Activated naive CD8-positive, alpha-beta T cell treated with anti-CD3 and anti-CD28 coated beads for 36 hours (primary cell): ENCODE measurements around the gene PCSK5. TPM values are rescaled to one million over a fixed set of nuclear protein-coding genes. Genes with fewer than 3 reads are reported as not detected.

Experiments
- DNase-seq: peaks from one replicate; pipeline ENCODE4 v3.0.0; 2021
- H3K27ac Mint-ChIP-seq: one replicate; pipeline ENCODE4 v1.8.0; 2022; ENCODE audit warnings: mild to moderate bottlenecking, moderate library complexity, mixed read lengths
- H3K27me3 Mint-ChIP-seq: one replicate; pipeline ENCODE4 v1.8.0; 2022; ENCODE audit warnings: mild to moderate bottlenecking, mixed read lengths
- H3K36me3 Mint-ChIP-seq: one replicate; pipeline ENCODE4 v1.8.0; 2021; ENCODE audit warnings: mild to moderate bottlenecking, mixed read lengths
- H3K4me1 Mint-ChIP-seq: one replicate; pipeline ENCODE4 v1.8.0; 2021; ENCODE audit warnings: mixed read lengths
- H3K4me3 Mint-ChIP-seq: one replicate; pipeline ENCODE4 v1.8.0; 2022; ENCODE audit warnings: mild to moderate bottlenecking, moderate library complexity, mixed read lengths
- H3K9me3 Mint-ChIP-seq: one replicate; pipeline ENCODE4 v1.8.0; 2022; ENCODE audit warnings: mixed read lengths
- total RNA-seq, 2 experiments: library from RNA; stranded (reverse); gene quantifications; one replicate each; pipeline ENCODE4 v1.2.3, GENCODE V29; 2021

Gene PCSK5
- total RNA-seq, 2 experiments from 2014 or later: 5.3 to 5.5 TPM

DNA sequence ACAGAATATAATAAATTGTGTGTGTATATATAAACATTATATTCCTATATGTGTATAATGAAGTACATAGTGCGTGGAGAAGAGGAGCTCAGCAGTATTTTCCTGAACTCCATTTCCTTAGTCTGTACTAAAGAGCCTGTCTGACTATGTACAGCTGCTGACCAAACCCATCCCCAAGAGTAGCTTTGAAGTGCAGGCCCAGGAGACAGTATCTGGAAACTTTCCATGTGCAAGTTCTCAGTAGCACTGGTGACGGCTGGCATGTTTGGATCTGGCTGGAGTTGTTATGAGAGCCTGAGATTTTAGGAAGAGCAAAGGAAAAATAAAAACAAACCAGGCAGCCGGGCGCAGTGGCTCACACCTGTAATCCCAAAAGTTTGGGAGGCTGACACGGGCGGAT, 259.5 kb downstream of the PCSK5 start:
- no peaks in the 10 kb centered on the region for H3K27me3 Mint-ChIP-seq
- DNase-seq: no peak
- H3K36me3 Mint-ChIP-seq: no peaks in the 10 kb centered on the region
- no peak overlapping the region for H3K4me3 Mint-ChIP-seq
- no peaks in the 10 kb centered on the region for H3K9me3 Mint-ChIP-seq
- H3K4me1 Mint-ChIP-seq: no peaks in the 10 kb centered on the region
- no peak overlapping the region for H3K27ac Mint-ChIP-seq

DNA sequence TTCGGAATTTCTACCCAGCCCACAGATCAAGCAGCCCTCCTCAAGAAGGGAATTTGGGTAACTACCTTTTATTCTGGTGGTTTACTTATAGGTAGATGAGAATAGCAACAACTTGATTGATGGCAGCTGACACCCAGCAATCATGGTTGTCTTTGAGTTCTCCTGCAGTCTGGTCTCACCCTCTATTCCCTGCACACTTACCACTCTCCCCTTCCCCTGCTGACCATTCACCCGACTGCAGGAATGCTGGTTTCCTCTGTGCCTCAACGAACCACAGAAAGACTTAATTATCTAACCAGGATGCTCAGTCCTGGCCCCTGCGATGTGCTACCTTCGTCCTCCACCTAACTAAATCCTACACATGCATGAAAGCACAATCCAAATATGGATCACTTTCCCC, 260.8 kb downstream of the PCSK5 start:
- Mint-ChIP-seq H3K4me1 (no peaks in the 10 kb centered on the region), H3K4me3 (no peak overlapping the region), H3K27me3 (no peaks in the 10 kb centered on the region), H3K27ac (no peak overlapping the region), H3K36me3 (no peaks in the 10 kb centered on the region), H3K9me3 (no peaks in the 10 kb centered on the region)
- no peak for DNase-seq

DNA sequence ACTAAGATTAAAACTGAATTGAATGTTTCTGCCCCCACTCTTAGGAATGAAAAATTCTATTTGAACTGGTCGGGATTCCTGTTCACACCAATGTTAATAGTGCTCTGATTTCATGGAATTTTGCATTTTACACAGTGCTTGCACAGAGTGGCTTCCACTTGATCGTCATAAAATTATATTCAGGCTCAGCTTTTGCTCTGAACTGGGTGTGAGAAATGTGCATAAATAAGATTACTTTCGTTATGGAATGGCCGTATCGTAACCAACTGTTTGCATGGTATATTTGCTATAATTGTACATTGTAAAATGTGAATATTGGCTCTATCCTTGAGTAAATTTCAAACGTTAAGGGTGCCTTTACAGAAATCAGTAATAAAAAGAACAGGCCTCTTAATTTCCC, 262.9 kb downstream of the PCSK5 start:
- DNase-seq: no peak
- Mint-ChIP-seq H3K9me3 (no peaks in the 10 kb centered on the region), H3K36me3 (peaks cover 6% of the 10 kb centered on the region), H3K4me3 (no peak overlapping the region), H3K4me1 (no peaks in the 10 kb centered on the region), H3K27ac (no peak overlapping the region), H3K27me3 (no peaks in the 10 kb centered on the region)

DNA sequence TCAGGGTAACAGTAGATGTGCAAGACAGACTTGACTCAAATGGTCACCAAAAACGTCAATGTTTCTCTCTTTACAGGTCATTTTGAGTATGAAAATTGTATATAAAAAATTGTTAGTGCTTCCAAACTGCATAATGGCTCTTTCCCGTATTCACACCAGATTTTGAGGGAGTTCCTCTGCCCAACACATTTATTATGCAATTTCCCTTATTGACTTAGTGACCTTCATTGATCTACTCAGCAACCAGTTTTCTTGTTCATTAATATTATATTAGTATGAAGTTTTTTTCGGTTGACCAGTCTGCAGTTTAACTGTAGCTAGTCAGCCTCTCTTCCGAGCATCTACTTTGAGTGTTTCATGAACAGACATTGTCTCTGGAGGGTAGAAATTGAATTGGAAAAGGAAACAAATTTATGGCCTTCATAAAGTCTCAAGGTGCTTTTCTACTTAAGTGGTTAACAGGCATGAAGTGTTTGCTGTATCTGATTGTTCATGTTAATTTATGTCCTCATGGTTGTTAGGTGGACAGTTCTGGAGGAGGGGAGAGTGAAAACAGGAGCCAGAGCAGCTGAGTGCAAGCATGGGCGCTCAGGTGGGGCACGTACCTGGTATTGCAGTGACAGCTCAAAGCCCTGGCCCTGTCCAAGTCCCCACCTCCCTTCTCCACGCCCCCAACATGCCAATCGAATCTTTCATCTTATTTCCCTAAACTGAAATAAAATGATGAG, 263.6 kb downstream of the PCSK5 start:
- no peak overlapping the region for H3K4me3 Mint-ChIP-seq
- no peak for DNase-seq
- no peaks in the 10 kb centered on the region for H3K9me3 Mint-ChIP-seq
- H3K27ac Mint-ChIP-seq: no peak overlapping the region
- peaks cover 6% of the 10 kb centered on the region for H3K36me3 Mint-ChIP-seq
- H3K4me1 Mint-ChIP-seq: no peaks in the 10 kb centered on the region
- H3K27me3 Mint-ChIP-seq: no peaks in the 10 kb centered on the region

DNA sequence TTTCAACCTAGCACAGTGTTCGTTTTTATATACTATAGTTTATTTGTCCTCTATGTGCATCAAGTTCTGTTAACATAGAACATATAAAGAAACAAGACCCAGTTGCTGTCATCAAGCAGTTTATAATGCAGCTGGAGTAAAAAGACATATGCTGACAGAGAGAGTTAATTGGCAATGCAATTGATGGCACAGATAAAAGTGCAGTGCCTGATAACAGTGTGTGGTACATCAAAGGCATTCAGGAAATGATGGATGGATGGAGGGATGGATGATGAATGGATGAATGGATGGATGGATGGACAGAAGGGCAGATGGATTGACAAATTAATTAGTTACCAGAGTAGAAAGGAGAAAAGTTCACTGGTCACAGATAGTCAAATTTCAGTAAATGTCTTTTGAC, 264.9 kb downstream of the PCSK5 start:
- Mint-ChIP-seq H3K36me3 (peaks cover 13% of the 10 kb centered on the region), H3K4me1 (no peaks in the 10 kb centered on the region), H3K4me3 (no peak overlapping the region), H3K27me3 (no peaks in the 10 kb centered on the region), H3K9me3 (no peaks in the 10 kb centered on the region), H3K27ac (no peak overlapping the region)
- DNase-seq: no peak

DNA sequence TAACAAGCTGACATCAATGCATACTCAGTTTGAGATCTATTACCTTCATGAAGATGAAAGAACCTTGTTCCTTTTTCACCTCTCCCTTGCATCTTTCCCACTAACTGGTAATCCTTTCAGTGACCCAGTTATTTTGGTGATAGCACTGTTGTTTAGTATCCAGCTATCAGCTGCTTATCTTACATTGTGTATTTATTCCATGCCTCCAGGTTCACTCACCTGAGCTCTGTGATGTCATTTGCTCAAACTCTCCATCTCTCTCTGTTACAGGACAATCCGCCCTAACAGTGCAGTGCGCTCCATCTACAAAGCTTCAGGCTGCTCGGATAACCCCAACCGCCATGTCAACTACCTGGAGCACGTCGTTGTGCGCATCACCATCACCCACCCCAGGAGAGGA, 268.2 kb downstream of the PCSK5 start:
- Mint-ChIP-seq H3K27ac (no peak overlapping the region), H3K36me3 (peaks cover 21% of the 10 kb centered on the region), H3K9me3 (no peaks in the 10 kb centered on the region), H3K4me1 (no peaks in the 10 kb centered on the region), H3K4me3 (no peak overlapping the region), H3K27me3 (no peaks in the 10 kb centered on the region)
- no peak for DNase-seq

DNA sequence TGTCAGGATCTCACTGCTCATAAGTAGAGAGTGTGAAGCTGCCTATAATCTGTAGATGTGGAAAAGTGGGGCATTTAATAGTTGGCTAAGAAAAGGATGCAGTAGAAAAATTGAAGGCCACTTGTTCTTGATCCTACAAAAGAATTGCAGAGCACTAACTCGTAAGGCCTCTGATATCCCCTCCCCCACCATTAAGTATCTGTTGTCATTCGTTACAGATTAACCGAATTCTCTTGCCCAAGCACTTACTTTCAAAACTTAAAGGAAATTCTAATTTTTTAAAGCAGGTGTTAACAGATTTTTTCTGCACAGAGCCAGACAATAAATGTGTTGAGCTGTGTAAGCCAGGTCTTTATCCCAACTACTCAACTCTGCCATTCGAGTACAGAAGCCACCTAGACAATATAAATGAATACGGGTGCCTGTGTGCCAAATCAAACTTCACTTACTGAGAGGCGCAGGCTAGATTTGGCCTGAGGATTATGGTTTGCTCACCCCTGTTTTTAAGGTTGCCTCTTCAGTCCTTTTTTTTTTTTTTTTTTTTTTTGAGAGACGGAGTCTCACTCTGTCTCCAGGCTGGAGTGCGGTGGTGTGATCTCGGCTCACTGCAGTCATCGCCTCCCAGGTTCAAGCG, 268.9 kb downstream of the PCSK5 start:
- no peaks in the 10 kb centered on the region for H3K9me3 Mint-ChIP-seq
- H3K4me1 Mint-ChIP-seq: no peaks in the 10 kb centered on the region
- no peak overlapping the region for H3K27ac Mint-ChIP-seq
- no peaks in the 10 kb centered on the region for H3K27me3 Mint-ChIP-seq
- H3K4me3 Mint-ChIP-seq: no peak overlapping the region
- no peak for DNase-seq
- peaks cover 21% of the 10 kb centered on the region for H3K36me3 Mint-ChIP-seq

DNA sequence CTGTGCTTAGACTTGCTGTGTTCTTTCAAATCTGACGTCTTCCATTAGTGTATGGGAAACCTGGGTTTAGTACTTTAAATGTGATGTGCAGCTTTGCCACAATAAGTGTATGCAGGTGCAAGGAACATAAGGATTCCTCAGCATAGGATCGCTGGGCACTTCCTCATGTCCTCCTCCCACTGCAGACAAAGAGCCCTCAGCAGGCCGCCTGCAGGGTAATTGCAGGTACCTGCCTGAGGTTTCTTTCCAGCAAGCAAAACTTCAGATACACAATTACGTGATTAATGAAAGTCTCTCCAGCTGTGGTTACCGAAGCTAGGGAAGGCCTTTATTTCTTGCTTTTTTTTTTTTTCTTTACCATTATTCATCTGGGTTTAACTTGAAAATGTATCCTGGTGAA, 270.6 kb downstream of the PCSK5 start:
- Mint-ChIP-seq H3K4me3 (no peak overlapping the region), H3K27me3 (no peaks in the 10 kb centered on the region), H3K36me3 (peaks cover 25% of the 10 kb centered on the region), H3K4me1 (no peaks in the 10 kb centered on the region), H3K9me3 (no peaks in the 10 kb centered on the region), H3K27ac (no peak overlapping the region)
- no peak for DNase-seq

DNA sequence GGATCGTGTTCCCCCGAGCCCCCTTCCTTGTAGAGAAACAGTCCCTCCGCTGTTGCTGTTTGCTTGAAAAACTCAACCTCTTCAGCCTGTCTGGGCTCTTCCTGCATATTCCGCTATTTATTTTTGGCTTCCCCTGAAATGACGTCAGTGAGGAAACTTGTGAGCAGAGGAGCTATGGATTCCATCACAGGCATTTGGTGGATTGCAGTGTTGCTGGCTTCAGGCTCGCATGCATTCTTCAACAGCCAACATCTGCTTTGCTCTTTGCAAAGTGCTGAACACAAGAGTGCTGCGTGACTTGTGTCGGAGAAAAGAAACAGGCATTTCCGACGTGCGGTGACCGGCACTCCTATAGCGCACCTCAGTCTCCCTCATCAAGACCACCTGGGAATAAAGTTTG, 271.1 kb downstream of the PCSK5 start:
- H3K36me3 Mint-ChIP-seq: peaks cover 24% of the 10 kb centered on the region
- no peaks in the 10 kb centered on the region for H3K4me1 Mint-ChIP-seq
- no peak overlapping the region for H3K4me3 Mint-ChIP-seq
- H3K9me3 Mint-ChIP-seq: no peaks in the 10 kb centered on the region
- no peak for DNase-seq
- H3K27ac Mint-ChIP-seq: no peak overlapping the region
- no peaks in the 10 kb centered on the region for H3K27me3 Mint-ChIP-seq

DNA sequence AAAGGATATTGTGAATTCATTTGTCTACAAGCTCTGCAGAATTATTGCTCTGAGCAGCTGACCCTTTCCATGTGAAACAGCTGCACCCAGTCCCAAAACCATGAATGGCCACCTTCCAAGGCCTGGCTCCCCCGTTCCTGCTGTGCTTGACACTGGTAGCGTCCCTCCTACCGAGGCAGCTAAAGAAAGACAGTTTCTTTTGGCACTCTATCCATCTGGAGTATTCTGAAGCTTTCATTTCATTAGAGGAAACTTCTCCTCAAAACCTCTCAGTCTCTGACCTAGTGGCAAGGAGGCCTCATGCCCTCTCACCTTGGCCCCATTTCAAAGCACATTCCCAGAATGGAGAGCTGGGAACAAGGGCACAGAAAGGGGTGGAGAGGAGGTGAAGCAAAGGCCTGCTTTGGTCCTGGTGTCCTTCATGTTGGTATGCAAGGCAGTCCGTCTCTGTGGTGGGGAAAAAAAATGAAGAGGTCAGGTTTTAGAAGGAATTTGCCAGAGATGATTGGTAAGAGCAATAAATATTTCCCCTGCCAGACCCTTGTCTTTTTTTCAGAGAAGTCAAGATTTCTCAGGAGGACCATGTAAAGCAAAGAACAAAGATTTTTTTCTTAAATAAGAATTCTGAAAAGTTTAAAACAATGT, 271.7 kb downstream of the PCSK5 start:
- no peaks in the 10 kb centered on the region for H3K27me3 Mint-ChIP-seq
- H3K4me3 Mint-ChIP-seq: no peak overlapping the region
- no peak overlapping the region for H3K27ac Mint-ChIP-seq
- H3K9me3 Mint-ChIP-seq: no peaks in the 10 kb centered on the region
- H3K36me3 Mint-ChIP-seq: peaks cover 19% of the 10 kb centered on the region
- peaks cover 5% of the 10 kb centered on the region for H3K4me1 Mint-ChIP-seq
- DNase-seq: no peak

DNA sequence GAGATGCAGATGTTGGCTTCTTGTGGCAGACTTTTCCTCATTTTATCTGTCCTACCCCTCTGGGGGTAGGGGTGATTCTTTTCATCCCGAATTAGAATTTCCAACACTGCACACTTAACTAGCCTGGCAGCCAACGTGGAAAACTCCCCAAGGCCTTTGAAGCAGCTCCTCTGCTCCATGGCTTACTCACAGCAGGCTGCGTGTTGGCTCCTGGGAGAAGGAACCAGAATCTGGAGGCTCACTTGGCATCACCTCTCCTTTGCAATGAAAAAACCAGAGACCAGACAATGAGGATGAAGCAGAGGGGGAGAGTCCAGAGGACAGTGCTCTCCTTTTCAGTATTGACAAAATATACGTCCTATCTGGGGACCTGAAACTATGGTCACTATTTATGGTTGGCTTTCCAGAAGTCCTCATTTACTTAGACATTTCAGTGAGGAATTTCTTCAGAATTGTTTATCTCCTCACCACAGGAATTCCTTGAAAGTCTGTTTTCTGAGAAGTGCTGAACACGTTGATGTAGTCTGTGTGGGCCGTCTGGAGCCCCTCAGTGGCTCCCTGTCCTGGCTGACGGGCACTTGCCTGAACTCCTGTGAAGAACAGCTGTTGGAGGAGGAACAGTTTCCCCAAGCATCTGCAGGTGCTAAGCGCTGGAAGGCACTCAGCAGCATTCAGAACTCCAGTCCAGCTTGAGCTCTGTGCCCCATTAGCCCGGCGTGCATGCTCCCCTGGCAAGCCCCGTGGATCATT, 272.5 kb downstream of the PCSK5 start:
- peaks cover 19% of the 10 kb centered on the region for H3K36me3 Mint-ChIP-seq
- H3K9me3 Mint-ChIP-seq: no peaks in the 10 kb centered on the region
- no peak overlapping the region for H3K4me3 Mint-ChIP-seq
- no peaks in the 10 kb centered on the region for H3K27me3 Mint-ChIP-seq
- no peak for DNase-seq
- H3K27ac Mint-ChIP-seq: no peak overlapping the region
- H3K4me1 Mint-ChIP-seq: peaks cover 5% of the 10 kb centered on the region

DNA sequence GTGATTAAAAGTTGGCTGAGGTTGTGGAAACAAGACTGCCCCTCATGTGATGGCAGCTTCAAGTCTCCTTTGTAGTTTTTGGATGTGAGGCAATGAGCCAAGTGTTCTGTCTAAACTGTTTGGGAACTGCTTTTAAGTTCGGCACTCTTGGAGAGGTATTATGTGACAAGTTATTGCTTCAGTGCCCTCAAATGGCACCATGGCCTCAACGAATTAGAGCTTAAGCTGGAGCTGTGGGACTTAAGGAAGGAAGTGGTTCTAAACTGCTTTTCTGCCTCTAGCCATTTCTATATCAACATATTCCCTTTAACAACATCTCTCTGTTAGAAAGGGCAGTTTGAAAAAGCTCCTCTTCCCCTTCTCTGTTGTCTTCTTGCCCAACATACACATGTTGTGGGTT, 276.1 kb downstream of the PCSK5 start:
- no peak for DNase-seq
- Mint-ChIP-seq H3K27ac (no peak overlapping the region), H3K4me3 (no peak overlapping the region), H3K27me3 (no peaks in the 10 kb centered on the region), H3K4me1 (peaks cover 5% of the 10 kb centered on the region), H3K36me3 (peaks cover 10% of the 10 kb centered on the region), H3K9me3 (no peaks in the 10 kb centered on the region)

DNA sequence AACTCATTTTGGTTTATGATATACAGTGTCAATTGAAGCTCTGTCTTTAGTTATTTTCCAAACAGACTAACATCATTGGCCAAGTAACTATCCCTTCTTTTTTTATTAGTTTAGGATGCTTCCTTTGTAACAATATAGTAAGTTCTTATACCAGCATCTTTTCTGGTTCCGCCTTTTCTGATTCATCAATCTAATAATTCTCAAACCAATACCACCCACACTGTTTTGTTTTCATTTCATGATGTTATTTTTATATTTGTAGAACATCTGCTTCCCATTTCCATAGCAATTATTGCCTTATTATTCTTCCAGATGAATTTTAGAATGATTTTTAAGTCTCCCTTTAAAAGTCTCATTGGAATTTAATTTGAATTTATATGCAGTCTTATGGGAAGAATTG, 285.7 kb downstream of the PCSK5 start:
- no peak overlapping the region for H3K4me3 Mint-ChIP-seq
- H3K36me3 Mint-ChIP-seq: peaks cover 15% of the 10 kb centered on the region
- no peak overlapping the region for H3K27ac Mint-ChIP-seq
- peaks cover 1% of the 10 kb centered on the region for H3K9me3 Mint-ChIP-seq
- no peak for DNase-seq
- H3K27me3 Mint-ChIP-seq: no peaks in the 10 kb centered on the region
- peaks cover 8% of the 10 kb centered on the region for H3K4me1 Mint-ChIP-seq

DNA sequence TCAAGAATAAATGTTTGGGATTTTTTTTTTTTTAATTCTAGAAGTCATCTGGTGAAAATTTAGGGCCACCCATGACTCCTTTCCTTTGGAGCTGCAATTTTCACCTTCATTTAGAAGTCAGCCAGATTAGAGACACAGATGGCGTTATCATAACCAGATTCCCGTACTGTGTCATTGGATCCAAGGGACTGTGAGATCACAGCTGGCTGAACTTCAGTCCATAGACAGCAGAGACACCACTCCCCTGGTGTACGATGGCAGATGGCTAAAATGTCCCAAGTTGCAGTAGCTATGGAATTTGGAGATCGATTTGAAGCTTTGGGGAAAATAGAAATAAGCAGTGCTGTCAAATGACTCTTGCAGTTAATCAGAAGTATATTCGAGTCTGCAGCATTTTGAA, 287.5 kb downstream of the PCSK5 start:
- Mint-ChIP-seq H3K36me3 (peaks cover 19% of the 10 kb centered on the region), H3K27me3 (no peaks in the 10 kb centered on the region), H3K4me3 (no peak overlapping the region), H3K4me1 (peaks cover 13% of the 10 kb centered on the region), H3K9me3 (peaks cover 1% of the 10 kb centered on the region), H3K27ac (no peak overlapping the region)
- no peak for DNase-seq

DNA sequence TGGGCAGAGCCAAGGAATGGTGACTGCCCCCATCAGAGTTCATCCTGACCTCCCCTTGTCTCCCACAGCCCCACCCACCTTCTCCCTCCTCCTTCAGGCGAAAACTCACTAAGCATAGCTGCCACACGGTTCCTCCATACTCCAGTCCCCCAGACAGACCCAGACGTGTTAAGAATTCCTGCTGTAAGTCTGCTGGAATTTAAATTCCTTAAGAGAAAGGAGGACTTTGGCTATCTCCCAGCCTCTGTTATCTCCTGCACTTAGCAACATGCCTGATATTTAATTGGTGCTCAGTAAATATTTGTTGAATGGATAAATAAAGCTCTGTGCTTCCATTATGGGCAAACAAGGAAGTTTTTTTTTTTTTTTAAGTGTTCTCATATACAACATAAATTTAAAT, 290.1 kb downstream of the PCSK5 start:
- H3K27ac Mint-ChIP-seq: no peak overlapping the region
- H3K4me3 Mint-ChIP-seq: no peak overlapping the region
- peaks cover 13% of the 10 kb centered on the region for H3K4me1 Mint-ChIP-seq
- no peaks in the 10 kb centered on the region for H3K27me3 Mint-ChIP-seq
- DNase-seq: no peak
- no peaks in the 10 kb centered on the region for H3K9me3 Mint-ChIP-seq
- H3K36me3 Mint-ChIP-seq: peaks cover 12% of the 10 kb centered on the region
